Measurements from ENCODE around the gene KRT36. TPM values are rescaled to one million over a fixed set of nuclear protein-coding genes. Genes with fewer than 3 reads are reported as not detected.
A peak's percentile ranks its signal among the peaks of the same experiment; 100 is the strongest.

KRT36 gene
- total RNA-seq, 2 donors from 2014 or later = not detected

DNA sequence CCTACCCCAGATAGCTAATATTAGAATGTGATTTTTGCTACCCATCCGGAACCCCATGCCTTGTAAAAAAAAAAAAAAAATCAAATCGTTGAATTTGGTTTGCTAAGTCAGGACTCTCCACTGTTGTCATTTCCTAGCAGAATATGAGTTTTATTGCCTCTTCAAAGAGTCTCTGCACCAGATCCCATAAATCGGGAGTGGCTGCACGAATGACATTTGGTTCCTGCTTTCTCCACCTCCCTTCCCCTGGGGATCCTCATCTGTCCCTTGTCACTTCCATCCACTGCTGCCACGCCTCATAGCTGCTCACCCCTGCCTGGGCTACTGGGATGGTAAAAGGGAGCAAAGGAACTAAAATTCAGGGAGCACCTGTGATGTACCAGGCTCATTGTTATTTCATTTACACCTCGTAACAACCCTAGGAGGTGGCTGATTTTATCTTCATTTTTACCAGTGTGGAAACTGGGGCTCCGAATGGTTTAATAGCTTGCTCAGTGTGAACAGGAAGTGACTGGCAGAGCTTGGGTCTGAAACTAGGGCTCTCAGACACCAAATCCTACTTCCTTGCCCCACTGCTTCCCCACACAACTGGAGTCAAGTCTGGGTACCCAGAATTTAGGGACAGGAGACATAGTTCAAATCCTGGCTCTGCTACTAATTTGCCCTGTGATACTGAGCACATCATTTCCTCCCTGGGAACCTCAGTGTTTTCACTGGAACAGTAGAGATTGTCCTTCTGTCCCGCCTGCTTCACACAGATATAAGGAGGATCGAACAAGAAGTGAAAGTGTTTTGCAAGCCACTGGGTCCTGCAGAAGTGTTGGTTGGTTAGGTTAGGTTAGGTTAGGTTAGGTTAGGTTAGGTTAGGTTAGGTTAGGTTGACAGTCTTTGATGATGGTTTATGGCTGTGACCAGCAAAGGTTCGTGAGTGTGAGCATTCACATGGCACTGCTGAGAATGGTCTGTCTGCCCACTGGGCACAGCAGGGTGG is 585 bp upstream of the KRT36 start:
- Histone ChIP-seq H3K4me3 (no peak overlapping the region), H3K9ac (ENCODE audit: low read depth in 2 of 2, low read length in 2 of 2) (no peak overlapping the region), H3K27ac (no peak overlapping the region), H3K27me3 (no peaks in the 10 kb centered on the region), H3K9me3 (no peaks in the 10 kb centered on the region), H3K36me3 (no peaks in the 10 kb centered on the region), H3K4me1 (peaks cover 9% of the 10 kb centered on the region)
- TF ChIP-seq, protein P1, sequence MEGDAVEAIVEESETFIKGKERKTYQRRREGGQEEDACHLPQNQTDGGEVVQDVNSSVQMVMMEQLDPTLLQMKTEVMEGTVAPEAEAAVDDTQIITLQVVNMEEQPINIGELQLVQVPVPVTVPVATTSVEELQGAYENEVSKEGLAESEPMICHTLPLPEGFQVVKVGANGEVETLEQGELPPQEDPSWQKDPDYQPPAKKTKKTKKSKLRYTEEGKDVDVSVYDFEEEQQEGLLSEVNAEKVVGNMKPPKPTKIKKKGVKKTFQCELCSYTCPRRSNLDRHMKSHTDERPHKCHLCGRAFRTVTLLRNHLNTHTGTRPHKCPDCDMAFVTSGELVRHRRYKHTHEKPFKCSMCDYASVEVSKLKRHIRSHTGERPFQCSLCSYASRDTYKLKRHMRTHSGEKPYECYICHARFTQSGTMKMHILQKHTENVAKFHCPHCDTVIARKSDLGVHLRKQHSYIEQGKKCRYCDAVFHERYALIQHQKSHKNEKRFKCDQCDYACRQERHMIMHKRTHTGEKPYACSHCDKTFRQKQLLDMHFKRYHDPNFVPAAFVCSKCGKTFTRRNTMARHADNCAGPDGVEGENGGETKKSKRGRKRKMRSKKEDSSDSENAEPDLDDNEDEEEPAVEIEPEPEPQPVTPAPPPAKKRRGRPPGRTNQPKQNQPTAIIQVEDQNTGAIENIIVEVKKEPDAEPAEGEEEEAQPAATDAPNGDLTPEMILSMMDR (IDR thresholded peaks at IDR 0.05) = no peak
- DNase-seq = peak; percentile 65
- intact Hi-C loops (cut with DNase I) = loop anchor here (5.0 to 10.0 kb wide), 2 partner anchors 57 to 155 kb away; no protein-coding TSS in a partner anchor

DNA sequence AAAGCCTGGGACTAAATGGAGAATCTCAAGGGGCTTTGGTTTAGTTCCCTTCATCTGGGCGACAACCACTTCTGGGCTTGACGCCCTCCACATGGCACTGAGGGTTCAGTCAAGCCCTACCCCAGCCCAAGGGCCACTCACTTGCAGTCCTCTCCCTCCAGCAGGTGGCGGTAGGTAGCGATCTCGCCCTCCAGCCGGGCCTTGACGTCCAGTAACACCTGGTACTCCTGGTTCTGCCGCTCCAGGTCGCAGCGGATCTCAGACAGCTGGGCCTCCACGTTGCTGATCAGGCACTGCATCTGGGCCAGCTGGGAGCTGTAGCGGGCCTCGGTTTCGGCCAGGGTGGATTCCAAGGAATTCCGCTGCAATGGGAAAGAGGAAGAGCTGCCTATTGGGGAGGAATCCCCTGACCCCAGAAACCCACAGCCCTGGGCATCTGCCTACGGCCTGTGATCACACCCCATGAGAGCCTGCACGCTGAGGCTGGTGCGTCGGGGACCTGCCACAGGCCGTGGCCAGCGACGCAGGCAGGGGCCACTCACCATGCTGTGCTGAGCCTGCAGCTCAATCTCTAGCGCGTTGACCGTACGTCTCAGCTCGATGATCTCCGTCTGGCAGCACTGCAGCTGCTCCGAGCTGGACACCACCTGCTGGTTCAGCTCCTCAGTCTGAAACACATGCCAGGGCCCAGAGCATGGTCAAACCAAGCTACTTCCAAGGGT is 2.7 kb downstream of the KRT36 start:
- TF ChIP-seq, protein P1 (IDR thresholded peaks at IDR 0.05) = peak; percentile 58
- Histone ChIP-seq H3K36me3 (no peaks in the 10 kb centered on the region), H3K27ac (no peak overlapping the region), H3K4me3 (no peak overlapping the region), H3K4me1 (peaks cover 5% of the 10 kb centered on the region), H3K9ac (ENCODE audit: low read depth in 2 of 2, low read length in 2 of 2) (no peak overlapping the region), H3K27me3 (no peaks in the 10 kb centered on the region), H3K9me3 (no peaks in the 10 kb centered on the region)
- peak; percentile 74 for DNase-seq
- intact Hi-C loops (cut with DNase I) = loop anchor here (5.0 to 10.0 kb wide), 2 partner anchors 60 to 158 kb away; no protein-coding TSS in a partner anchor

DNA sequence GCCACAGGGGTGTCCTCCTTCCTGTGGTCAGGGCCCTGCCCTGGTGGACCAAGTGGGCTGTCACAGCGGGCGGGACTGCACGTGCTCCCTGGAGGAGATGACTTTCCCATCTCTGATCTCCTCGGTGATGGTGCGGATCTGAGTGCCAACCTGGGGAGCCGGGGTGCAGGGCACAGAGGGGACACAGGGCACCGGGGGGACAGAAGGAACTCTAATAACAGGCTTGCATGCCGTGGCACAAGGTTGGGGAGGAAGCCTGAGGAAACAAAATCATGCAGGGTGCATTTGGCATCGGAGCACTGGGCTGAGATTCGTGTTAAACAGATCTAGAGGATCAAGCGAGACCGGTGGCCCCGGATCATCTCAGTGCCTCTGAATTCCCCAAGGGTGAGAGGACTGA is 3.4 kb downstream of the KRT36 start:
- Histone ChIP-seq H3K36me3 (no peaks in the 10 kb centered on the region), H3K9me3 (no peaks in the 10 kb centered on the region), H3K4me1 (peaks cover 1% of the 10 kb centered on the region), H3K27me3 (no peaks in the 10 kb centered on the region), H3K4me3 (no peak overlapping the region), H3K27ac (no peak overlapping the region), H3K9ac (ENCODE audit: low read depth in 2 of 2, low read length in 2 of 2) (no peak overlapping the region)
- intact Hi-C loops (cut with DNase I) = loop anchor here (5.0 to 10.0 kb wide), 2 partner anchors 61 to 158 kb away; no protein-coding TSS in a partner anchor
- no peak for DNase-seq
- TF ChIP-seq, protein P1 (IDR thresholded peaks at IDR 0.05) = no peak

DNA sequence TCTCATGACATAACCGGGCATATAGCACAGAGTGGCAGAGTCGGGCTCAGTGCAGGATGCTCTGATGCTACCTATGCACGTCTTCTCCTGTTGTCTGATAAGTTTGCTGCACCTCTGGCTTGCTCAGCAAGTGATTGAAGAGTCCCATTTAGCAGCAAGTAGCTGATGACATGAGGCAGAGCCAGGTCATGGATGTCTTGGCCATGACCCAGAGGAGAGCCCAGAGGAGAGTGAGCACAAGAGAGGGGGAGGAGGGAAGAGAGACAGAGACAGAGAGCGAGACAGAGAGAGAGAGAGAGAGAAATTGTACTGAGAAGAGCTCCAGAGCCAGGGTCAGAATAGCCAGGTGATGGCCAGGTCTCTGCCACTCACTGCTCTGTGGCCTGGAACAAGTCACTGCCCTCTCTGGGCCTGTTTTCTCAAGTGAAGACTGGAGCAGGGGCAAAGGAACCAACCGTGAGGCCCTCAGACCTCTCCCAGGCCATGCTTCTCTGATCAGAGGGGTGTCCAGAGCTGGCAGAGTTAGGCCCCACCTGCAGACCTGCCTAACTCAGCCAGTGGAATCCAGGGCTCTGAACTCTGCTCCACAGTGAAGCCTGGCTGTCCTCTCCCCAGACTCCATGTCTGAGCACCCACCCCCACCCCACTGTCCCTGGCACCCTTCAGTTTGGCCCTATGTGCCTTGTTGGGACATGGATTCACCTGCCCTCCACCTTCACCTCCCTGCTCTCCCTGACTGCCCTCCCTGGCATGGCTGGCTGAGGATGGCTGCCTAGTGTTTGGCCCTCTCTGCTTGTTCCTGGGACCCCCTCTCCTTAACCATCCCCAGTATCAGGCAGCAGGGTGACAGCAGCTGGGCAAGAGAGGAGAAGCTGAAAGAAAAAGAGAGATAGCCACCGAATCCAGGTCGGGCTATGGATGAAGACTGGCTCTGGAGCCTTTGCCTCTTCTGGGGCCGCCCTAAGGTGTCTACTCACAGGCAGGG is 4.5 kb downstream of the KRT36 start:
- Histone ChIP-seq H3K4me1 (no peaks in the 10 kb centered on the region), H3K9ac (ENCODE audit: low read depth in 2 of 2, low read length in 2 of 2) (no peak overlapping the region), H3K36me3 (no peaks in the 10 kb centered on the region), H3K4me3 (no peak overlapping the region), H3K27me3 (no peaks in the 10 kb centered on the region), H3K27ac (no peak overlapping the region), H3K9me3 (no peaks in the 10 kb centered on the region)
- no peak for DNase-seq
- intact Hi-C loops (cut with DNase I) = loop anchor here (5.0 to 10.0 kb wide), 2 partner anchors 62 to 160 kb away; no protein-coding TSS in a partner anchor
- TF ChIP-seq, protein P1 (IDR thresholded peaks at IDR 0.05) = no peak
